Neural progenitor cell (in vitro differentiated cells): Measurements from ENCODE around the gene STX8.

Source experiments
- CTCF ChIP-seq: fragments of 200-600 bp; sonication (generic); IDR thresholded peaks from 2 replicates; pipeline ENCODE4 v1.5.1; 2017; ENCODE audit warnings: antibody characterized with exemption, mild to moderate bottlenecking
- EZH2 ChIP-seq: fragments of 200-600 bp; sonication (generic); IDR thresholded peaks from 2 replicates; pipeline ENCODE4 v1.6.1; 2017; ENCODE audit warnings: antibody characterized with exemption, mild to moderate bottlenecking, moderate library complexity

- TF ChIP-seq CTCF (no peak), EZH2 (no peak)
Measured at GRCh38 chr17:9499041-9499440, 76.6 kb downstream of the STX8 start.
